Activated naive CD4-positive, alpha-beta T cell treated with anti-CD3 and anti-CD28 coated beads, Interleukin-2, amount 50 U/mL, for 72 hours (primary cell): ENCODE measurements around the gene NPTX1. TPM values are rescaled to one million over a fixed set of nuclear protein-coding genes. Genes with fewer than 3 reads are reported as not detected.

Source experiments
- ATAC-seq, 2 donors: fragments of 150-1000 bp; cut with Tn5 transposase; 2 replicates each; pipeline ENCODE4 v1.10.0; 2021; ENCODE audit warnings: mild to moderate bottlenecking in 2 of 2, moderate library complexity in 2 of 2
- DNase-seq, 2 donors: peaks; one replicate each; pipeline ENCODE4 v3.0.0; 2021 to 2022; ENCODE audit warnings: low spot score in 2 of 2
- H3K27ac Mint-ChIP-seq, 2 donors: one replicate each; pipeline ENCODE4 v1.8.0; 2022; ENCODE audit warnings: mild to moderate bottlenecking in 2 of 2, mixed read lengths in 2 of 2
- H3K36me3 Mint-ChIP-seq, 2 donors: one replicate each; pipeline ENCODE4 v1.8.0; 2022; ENCODE audit warnings: mixed read lengths in 2 of 2
- H3K9me3 Mint-ChIP-seq, 2 donors: one replicate each; pipeline ENCODE4 v1.8.0; 2022; ENCODE audit warnings: mixed read lengths in 2 of 2
- total RNA-seq, 2 donors: library from RNA; stranded (reverse); gene quantifications; one replicate each; pipeline ENCODE4 v1.2.3, GENCODE V29; 2022

NPTX1 gene
- total RNA-seq, 2 donors from 2014 or later, result 23.0 to 135 TPM

DNA sequence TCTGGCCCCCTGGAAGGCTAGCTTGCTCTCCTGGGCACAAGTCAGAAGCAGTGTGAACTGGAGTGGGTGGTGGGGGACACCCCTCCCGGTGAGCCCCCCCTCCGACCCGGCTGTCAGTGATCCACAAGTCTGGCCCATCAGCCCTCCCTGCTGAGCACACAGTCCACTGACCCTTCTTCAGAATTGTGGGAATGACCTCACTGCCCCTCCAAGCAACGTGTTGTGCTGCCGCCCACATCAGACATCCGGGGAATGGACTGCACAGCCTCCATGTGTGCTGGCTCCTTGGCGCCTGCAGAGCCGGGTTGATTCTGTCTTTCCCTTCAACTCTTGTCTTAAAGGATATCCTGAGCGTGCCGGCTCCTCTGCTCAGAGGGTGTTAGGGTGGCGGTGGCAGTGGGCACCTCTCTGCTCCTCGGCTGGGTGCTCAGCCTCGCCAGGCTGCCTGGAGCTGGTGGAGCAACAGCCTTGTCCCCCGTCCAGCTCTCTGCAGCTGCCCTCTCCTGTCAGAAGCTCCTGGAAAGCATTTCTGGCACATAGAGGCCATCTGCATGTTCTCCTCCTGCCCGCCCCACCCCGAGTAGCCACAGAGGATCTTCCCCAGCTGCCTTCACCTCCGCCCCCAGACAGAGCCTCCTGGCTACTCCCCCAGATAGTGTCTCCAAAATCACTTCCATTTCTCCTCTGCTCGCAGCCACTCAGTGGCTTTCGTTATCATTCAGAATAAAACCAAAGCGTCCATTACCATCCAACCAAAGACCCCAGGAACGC, 19.8 kb downstream of the NPTX1 start:
- ATAC-seq, result no peak
- Mint-ChIP-seq H3K36me3 (peaks cover 8 to 9% of the 10 kb centered on the region in 2 donors), H3K27ac (no peak overlapping the region), H3K9me3 (no peaks in the 10 kb centered on the region)
- DNase-seq, result no peak

DNA sequence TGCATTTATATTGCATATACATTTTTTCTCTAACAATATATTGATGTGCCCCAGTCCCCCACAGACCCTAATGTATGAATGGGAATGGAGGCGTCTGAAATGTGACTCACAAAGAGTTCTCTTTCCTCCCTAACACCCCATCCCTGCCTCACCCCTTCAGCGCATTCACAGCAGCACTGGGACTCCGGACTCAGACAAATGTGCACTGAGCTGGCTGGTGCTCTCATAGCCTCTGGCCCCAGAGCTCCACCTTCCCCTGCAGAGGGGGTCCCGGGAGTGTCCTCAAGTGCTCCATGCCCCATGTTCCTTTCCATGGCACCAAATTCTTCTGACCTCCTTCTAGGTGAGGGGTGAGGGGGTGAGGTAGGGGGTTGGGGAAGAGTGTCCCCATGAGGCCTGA, 20.6 kb downstream of the NPTX1 start:
- Mint-ChIP-seq H3K9me3 (no peaks in the 10 kb centered on the region), H3K36me3 (peaks cover 8 to 9% of the 10 kb centered on the region in 2 donors), H3K27ac (peak overlapping the region; percentile 99)
- ATAC-seq (no peak), DNase-seq (no peak)

DNA sequence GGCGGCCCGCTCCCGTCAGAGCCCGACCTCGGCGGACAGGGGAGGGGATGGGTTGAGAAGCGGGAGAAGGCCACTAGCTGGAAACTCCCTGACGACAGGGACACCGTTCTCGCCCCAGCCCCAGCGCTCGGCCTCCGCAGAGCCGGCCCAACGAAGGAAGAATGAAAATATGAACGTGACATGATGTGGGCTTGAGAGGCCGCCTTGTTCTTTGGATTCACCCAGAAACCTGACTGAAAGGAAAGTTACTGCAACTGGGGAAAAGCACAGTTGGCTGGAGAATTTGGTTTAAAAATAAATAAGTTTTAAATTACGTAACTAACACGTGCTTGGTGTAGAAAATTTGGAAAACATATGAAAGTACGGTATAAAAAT, 21.1 kb downstream of the NPTX1 start:
- ATAC-seq, result peak in 1 of 2 donors; percentile 56
- peak overlapping the region; percentile 99 for H3K27ac Mint-ChIP-seq
- DNase-seq, result no peak
- H3K9me3 Mint-ChIP-seq, result no peaks in the 10 kb centered on the region
- peaks cover 8 to 9% of the 10 kb centered on the region in 2 donors for H3K36me3 Mint-ChIP-seq

DNA sequence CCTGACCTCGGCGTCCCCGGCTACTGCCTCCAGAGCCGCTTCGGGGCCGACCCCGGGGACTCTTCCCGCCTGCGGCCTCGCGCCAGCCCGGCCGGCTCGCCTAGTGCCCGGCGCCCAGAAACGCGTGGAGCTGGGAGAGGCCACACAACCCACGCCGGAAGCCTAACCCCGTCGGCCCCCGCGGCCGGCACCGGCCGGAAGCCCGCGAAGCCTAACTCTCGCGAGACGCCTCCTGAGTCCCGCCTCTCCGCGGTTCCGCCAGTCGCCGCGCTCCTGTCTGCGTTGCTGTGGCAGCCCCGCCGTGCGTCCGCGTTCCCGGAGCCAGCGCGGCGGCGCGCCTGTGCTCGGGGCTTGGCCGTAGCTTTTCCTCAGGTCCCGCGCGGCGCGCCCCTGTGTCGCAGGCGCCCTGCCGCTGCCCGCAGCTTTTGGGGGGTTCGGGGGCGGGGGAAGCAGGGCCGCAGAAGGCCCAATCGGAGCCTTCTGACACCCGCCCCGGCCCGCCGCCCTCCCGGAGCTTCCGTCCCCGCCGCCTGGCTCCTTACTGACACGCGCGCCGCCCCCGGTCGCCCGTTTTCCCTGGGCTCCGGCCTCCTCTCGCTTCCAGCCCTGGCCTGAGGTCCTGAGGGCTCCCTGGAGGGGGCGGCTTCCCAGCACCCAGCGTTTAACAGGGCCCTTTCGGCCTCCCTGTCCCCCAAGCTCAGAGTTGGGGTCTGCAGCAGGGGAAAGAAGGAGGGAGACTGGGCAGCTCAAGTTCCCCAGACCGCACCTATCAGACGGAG, 21.7 kb downstream of the NPTX1 start:
- DNase-seq (peak; percentile 96 to 97), ATAC-seq (peak; percentile 94 to 95)
- no peaks in the 10 kb centered on the region for H3K9me3 Mint-ChIP-seq
- H3K27ac Mint-ChIP-seq, result peak overlapping the region; percentile 99
- H3K36me3 Mint-ChIP-seq, result peaks cover 8 to 9% of the 10 kb centered on the region in 2 donors

DNA sequence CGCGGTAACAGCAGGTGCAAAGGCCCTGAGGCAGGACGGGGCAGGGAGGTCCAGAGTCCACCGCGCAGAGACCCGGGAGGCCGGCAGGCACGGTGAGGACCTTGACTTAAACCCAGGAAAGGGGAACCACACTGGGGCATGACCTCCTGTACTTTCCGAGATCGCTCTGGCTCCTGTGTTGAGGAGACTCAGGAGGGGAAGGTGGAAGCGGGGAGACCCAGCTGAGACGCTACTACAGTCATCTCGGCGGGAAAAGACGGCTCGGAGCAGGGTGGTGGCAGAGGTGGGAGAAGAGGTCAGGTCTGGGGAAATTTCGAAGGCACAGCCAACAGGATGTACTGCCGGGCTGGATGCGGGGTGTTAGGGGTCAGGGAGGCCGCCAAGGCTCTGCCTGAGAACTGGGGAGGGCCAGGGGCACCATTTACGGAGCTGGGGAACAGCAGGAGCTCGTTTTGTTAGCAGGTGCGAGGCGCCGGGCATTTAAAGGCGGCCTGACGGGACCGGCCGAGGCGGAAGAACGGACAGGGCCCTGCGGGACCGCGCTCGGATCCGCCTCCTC, 22.3 kb downstream of the NPTX1 start:
- Mint-ChIP-seq H3K9me3 (no peaks in the 10 kb centered on the region), H3K36me3 (peaks cover 8 to 9% of the 10 kb centered on the region in 2 donors), H3K27ac (peak overlapping the region; percentile 99 to 100)
- ATAC-seq, result peak in 1 of 2 donors; percentile 1
- DNase-seq, result no peak

DNA sequence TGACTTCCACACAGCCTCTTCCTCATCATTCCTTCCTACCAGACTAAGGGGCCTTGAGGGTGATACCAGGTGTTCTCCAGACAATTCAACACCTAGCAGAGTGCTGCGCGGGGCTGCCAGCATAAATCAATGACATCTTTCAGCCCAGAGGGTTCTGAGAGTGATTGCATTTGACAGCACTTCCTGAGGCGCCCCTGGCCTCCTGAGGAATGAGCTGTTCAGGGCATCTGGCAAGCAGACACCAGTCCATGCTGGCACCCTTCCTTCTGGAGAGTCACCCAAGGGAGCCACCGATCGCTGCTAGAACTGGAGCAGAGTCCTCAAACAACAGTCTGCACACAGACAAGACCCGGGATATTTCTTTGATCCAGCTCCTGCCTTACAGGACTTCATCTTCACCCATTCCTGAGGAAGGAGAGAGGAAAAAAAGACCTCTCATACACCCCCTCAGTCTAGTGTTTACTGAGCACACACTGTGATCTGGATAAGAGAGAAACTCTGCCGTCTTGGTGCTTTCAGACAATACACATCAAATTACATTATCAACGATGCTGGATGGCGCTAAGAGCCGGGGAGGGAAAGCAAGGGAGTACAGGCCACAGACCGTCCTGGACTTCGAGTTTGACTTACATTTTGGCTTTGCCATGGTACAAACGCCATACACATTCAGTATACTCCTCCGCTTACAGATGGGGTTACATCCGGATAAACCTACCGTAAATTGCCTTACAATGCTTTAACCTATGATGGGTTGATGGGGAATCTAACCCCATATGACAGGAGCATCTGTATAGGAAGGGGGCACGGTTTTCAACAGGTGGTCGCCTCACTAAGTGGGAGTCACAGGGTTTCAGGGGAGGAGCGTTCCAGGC, 23.0 kb downstream of the NPTX1 start:
- peak overlapping the region; percentile 99 to 100 for H3K27ac Mint-ChIP-seq
- ATAC-seq, result no peak
- no peak for DNase-seq
- H3K9me3 Mint-ChIP-seq, result no peaks in the 10 kb centered on the region
- H3K36me3 Mint-ChIP-seq, result peaks cover 8 to 9% of the 10 kb centered on the region in 2 donors

DNA sequence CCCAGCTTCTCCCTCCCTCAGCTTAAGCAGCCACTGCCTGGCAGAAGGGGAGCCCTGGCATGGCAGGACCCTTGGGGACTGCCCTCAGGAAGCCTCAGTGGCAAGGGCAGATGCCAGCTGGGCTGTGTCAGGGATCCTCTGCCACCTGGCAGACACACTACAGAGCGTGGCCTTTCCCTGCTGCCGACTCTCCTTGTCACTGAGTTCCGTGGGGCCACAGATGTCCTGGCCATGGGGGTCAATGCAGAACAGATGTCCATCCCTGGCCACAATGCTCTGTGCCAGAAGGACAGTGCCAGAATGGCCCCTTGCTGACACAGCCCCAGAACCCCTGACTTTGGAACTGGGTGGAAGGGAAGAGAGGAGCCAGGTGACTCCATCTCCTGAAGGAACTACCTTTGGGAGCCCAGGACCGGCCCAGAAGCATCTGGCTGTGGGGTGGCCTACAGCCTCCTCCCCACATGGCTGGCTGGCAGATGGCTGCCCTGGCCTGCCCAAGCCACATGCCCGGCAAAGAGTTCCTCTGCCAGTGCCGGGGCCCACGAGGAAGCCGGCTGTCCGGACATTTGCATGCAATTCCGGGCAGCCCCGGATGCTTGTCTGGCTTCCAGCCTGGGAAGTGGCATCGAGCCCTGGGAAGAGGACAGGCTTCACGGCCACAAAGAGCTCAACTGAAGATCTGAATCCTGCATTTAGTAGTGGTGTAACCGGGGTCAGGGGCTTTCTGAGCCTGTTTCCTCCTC, 24.1 kb downstream of the NPTX1 start:
- DNase-seq, result no peak
- Mint-ChIP-seq H3K9me3 (no peaks in the 10 kb centered on the region), H3K27ac (peak overlapping the region in 1 of 2 donors; percentile 99), H3K36me3 (peaks cover 8 to 9% of the 10 kb centered on the region in 2 donors)
- ATAC-seq, result no peak

DNA sequence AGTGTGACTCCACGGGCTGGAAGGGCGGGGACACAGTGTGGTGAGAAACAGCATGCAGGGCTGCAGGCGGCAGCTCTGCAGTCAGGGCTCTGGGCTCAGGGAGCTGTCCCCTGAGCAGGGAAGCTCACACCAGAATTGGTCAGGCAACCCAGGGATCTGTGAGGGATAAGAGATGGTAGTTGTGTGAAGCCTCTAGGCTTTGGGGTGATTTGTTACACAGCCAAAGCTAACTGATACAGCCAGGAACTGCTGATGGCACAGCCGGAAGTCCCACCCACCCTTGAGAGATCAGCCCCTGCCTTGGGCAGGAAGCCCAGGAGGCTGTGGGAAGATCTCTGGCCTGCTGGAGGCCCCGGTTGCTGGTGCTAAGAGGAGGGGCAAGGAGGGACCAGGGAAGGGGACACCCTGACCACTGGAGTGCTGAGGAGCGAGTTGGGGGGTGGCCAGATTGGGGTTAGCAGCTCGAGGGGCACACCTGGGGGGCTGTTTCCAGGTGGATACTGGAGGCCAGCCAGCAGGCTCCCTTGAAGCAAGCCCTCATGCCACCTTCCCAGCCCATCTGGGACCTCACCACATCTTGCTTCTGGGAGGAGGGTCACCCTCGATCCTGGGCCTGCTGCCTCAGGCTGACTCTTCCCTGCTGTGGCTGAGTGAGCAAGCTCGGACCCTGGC, 25.2 kb downstream of the NPTX1 start:
- ATAC-seq (no peak), DNase-seq (no peak)
- Mint-ChIP-seq H3K27ac (peak overlapping the region in 1 of 2 donors; percentile 56), H3K9me3 (no peaks in the 10 kb centered on the region), H3K36me3 (peaks cover 8 to 9% of the 10 kb centered on the region in 2 donors)

DNA sequence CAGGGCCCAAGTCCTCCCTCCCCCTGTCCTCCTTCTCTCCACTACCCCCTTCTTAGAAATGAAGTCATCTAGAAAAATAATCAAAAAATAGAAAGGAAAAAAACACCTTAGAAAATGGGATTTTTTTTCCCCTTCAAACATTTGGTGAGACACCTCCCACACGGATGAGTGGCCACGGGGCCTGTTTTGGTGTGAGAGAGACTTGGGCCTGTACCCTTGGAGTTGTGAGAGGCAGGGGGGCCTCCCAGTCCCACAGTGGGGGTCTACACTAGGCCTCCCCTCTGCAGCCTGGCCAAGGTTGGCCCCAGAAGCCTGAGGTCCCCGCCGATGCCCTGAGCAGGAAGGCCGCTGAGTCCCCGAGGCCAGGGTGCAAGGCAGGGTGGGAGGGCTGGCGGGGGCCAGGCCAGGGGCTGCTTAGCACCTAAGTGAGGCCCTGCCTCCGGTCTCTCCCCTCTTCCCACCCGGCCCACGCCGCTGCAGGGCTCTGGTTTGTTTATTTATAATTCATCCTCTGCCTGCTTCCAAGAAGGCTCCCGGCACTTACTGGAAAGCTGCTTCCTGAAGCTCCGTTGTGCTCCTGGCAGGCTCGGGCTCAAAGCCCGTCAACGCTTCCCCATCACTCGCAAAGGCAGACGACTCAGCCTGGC, 26.4 kb downstream of the NPTX1 start:
- H3K9me3 Mint-ChIP-seq, result no peaks in the 10 kb centered on the region
- peak overlapping the region in 1 of 2 donors; percentile 86 for H3K27ac Mint-ChIP-seq
- peaks cover 8 to 9% of the 10 kb centered on the region in 2 donors for H3K36me3 Mint-ChIP-seq
- no peak for ATAC-seq
- no peak for DNase-seq

DNA sequence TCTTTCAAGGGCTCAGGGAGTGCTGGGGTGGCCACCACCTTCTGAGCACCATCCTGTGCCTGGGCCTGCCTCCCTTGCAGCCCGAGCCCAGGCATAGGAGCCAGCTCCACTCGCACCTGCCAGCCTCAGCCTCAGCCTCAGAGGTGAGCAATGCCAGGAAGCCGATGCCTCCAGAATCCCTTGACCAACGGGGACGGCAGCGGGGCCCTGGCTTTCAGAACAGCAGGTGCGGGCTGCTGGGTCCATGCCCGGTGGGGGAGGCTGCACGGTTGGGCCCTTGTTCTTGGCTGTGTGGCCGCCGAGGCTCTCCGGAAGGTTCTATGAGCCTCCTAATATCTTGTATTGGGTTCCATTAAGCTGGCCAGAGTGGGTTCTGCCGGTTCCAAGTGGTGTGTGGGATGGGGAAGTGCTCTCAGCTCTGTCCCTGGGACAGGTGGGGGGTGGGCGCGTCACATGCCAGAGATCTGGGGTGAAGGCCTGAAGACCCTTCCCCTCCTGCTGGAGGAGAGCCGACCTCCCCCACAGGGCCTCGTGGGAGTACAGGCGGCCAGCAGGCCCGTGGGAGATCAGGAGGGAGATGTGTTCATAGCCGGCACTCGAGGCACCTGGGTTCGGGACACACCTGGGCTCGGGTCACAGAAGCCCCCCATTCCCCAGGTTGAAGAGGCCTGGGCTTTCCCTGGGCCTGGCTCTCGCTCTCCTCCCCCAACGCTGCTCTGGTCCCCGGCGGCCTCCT, 27.0 kb downstream of the NPTX1 start:
- DNase-seq, result no peak
- Mint-ChIP-seq H3K36me3 (peaks cover 8 to 9% of the 10 kb centered on the region in 2 donors), H3K9me3 (no peaks in the 10 kb centered on the region), H3K27ac (no peak overlapping the region)
- no peak for ATAC-seq

DNA sequence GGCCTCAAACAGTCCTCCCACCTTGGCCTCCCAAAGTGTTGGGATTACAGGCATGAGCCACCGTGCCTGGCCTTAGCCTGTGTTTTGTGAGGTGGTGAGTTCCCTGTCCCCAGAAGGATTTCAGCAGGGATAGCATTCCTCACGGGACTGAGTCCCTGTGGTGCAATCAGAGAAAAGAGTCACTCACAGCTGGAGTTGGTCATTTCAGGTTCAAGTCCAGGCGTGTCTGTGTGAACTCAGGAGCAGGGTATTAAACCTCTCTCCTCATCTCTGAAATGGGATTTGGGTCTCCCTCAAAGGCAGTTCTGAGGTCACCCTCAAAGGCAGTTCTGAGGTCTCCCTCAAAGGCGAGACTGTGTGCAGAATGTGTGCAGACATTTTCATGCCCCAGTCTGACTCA, 28.6 kb downstream of the NPTX1 start:
- Mint-ChIP-seq H3K27ac (peak overlapping the region in 1 of 2 donors; percentile 70), H3K36me3 (no peaks in the 10 kb centered on the region), H3K9me3 (no peaks in the 10 kb centered on the region)
- ATAC-seq (peak in 1 of 2 donors; percentile 14), DNase-seq (no peak)

DNA sequence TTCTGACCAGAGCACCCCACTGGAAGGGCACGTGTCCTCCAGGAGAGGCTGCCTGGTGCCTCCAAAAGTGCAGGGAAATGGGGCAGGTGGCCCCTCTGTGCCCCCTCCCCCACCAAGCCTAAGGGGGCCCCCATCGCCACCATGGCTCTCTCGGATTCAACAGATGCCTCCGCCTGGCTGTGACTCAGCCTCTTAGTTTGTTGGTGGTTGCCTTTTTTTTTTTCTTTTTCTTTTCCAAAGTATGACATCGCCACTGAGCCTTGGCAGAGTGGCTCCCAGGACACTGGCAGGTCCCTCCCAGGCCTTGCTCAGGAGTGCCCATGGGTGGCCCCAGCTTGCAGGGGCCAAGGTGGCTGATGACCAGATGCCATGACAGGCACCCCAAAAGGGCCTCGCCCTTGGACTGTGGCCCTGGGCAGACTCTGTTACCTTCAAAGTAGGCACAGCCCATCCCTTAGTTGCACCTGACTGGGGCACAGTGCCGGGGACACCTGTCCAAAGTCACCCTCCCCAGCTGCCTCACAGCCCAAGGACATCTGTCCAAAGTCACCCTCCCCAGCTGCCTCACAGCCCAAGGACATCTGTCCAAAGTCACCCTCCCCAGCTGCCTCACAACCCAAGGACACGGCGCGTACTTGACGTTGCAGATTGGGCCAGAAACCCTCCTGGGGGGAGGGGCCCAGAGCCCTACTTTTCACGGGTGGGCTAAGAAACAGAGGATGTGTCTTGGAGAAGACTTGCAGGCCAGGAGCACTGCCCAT, 29.6 kb downstream of the NPTX1 start:
- Mint-ChIP-seq H3K27ac (no peak overlapping the region), H3K9me3 (no peaks in the 10 kb centered on the region), H3K36me3 (no peaks in the 10 kb centered on the region)
- DNase-seq (no peak), ATAC-seq (no peak)

DNA sequence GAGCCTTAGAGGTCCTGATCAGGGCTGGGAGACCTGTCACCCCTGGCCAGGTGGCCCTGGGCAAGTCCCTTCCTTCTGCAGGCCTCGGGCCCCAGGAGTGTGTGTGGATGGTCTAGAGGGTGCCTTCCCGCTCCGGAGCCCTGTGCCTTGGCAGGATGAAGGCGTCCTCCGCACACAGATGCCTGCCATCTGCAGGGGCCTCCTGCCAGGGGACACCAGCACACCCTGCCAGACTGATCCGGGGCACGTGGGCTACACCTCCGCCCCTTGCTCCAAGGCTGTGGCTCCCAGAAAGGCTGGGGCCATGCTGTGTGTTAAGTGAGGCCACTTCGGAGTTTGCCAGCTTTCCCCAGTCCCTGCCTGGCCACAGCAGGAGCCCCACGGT, 30.7 kb downstream of the NPTX1 start:
- DNase-seq (no peak), ATAC-seq (no peak)
- Mint-ChIP-seq H3K27ac (no peak overlapping the region), H3K36me3 (no peaks in the 10 kb centered on the region), H3K9me3 (no peaks in the 10 kb centered on the region)
